Endothelial cell (in vitro differentiated cells): ENCODE measurements around the gene MPHOSPH9. TPM values are rescaled to one million over a fixed set of nuclear protein-coding genes. Genes with fewer than 3 reads are reported as not detected.
"Not testable (repeated sequence)": the region's sequence is repeated elsewhere in the genome, so short reads cannot be mapped to it uniquely, and the experiment has no call there.

Source experiments
- DNase-seq: peaks from one replicate; pipeline ENCODE4 v3.0.0; 2021; ENCODE audit warnings: low spot score
- H3K27ac Mint-ChIP-seq: one replicate; pipeline ENCODE4 v1.8.0; 2021; ENCODE audit warnings: mixed read lengths, inconsistent platforms; ENCODE audit not compliant: unreplicated experiment
- H3K27me3 Mint-ChIP-seq: one replicate; pipeline ENCODE4 v1.8.0; 2021; ENCODE audit warnings: mild to moderate bottlenecking, moderate library complexity, mixed read lengths, inconsistent platforms; ENCODE audit not compliant: unreplicated experiment
- H3K36me3 Mint-ChIP-seq: one replicate; pipeline ENCODE4 v1.8.0; 2021; ENCODE audit warnings: mild to moderate bottlenecking, low read depth, mixed read lengths, inconsistent platforms; ENCODE audit not compliant: unreplicated experiment
- H3K4me1 Mint-ChIP-seq: one replicate; pipeline ENCODE4 v1.8.0; 2021; ENCODE audit warnings: mild to moderate bottlenecking, mixed read lengths, inconsistent platforms; ENCODE audit not compliant: unreplicated experiment
- H3K4me3 Mint-ChIP-seq: one replicate; pipeline ENCODE4 v1.8.0; 2021; ENCODE audit warnings: mild to moderate bottlenecking, mixed read lengths, inconsistent platforms; ENCODE audit not compliant: unreplicated experiment
- H3K9me3 Mint-ChIP-seq: one replicate; pipeline ENCODE4 v1.8.0; 2021; ENCODE audit warnings: mixed read lengths, inconsistent platforms; ENCODE audit not compliant: unreplicated experiment
- CTCF ChIP-seq: fragments of 200-600 bp; sonication (generic); IDR thresholded peaks from one replicate; pipeline ENCODE4 v1.5.0; 2021; ENCODE audit warnings: antibody characterized with exemption; ENCODE audit not compliant: unreplicated experiment
- total RNA-seq: library from RNA; stranded (reverse); fragmentation: NEBNext Ultra II Directional; extraction: Animal tissue kit (Norgen Biotek cat#: 25700); gene quantifications from one replicate; pipeline ENCODE4 v1.2.1, GENCODE V29; 2021; ENCODE audit not compliant: unreplicated experiment

MPHOSPH9 gene
- total RNA-seq, 1 donor from 2014 or later, result 30.1 TPM

- DNase-seq, result no peak
- no peaks in the 10 kb centered on the region for H3K27me3 Mint-ChIP-seq
- no peak for TF ChIP-seq CTCF
- peaks cover 5% of the 10 kb centered on the region for H3K4me1 Mint-ChIP-seq
- no peak overlapping the region for H3K27ac Mint-ChIP-seq
- no peak overlapping the region for H3K4me3 Mint-ChIP-seq
- no peaks in the 10 kb centered on the region for H3K9me3 Mint-ChIP-seq
- peaks cover 3% of the 10 kb centered on the region for H3K36me3 Mint-ChIP-seq
Measured at GRCh38 chr12:123225443-123225842, 7.5 kb downstream of the MPHOSPH9 start.

- Mint-ChIP-seq H3K27me3 (no peaks in the 10 kb centered on the region), H3K4me1 (no peaks in the 10 kb centered on the region), H3K4me3 (no peak overlapping the region), H3K9me3 (no peaks in the 10 kb centered on the region), H3K36me3 (peaks cover 3% of the 10 kb centered on the region), H3K27ac (no peak overlapping the region)
- DNase-seq, result no peak
- TF ChIP-seq CTCF, result no peak
Measured at GRCh38 chr12:123223241-123223668, 9.7 kb downstream of the MPHOSPH9 start.

GRCh38 chr12:123207815-123208214 lies 25.1 kb downstream of the MPHOSPH9 start:
- not testable (repeated sequence) for H3K4me3 Mint-ChIP-seq, H3K36me3 Mint-ChIP-seq, H3K4me1 Mint-ChIP-seq, H3K27me3 Mint-ChIP-seq, DNase-seq, H3K9me3 Mint-ChIP-seq, H3K27ac Mint-ChIP-seq

- not testable (repeated sequence) for H3K27me3 Mint-ChIP-seq, H3K27ac Mint-ChIP-seq, DNase-seq, H3K9me3 Mint-ChIP-seq, H3K4me3 Mint-ChIP-seq, H3K4me1 Mint-ChIP-seq
- peaks cover 12% of the 10 kb centered on the region for H3K36me3 Mint-ChIP-seq
Measured at GRCh38 chr12:123206794-123207193, 26.1 kb downstream of the MPHOSPH9 start.

- H3K4me3 Mint-ChIP-seq, result no peak overlapping the region
- no peak overlapping the region for H3K27ac Mint-ChIP-seq
- H3K36me3 Mint-ChIP-seq, result peaks cover 8% of the 10 kb centered on the region
- DNase-seq, result no peak
- H3K4me1 Mint-ChIP-seq, result no peaks in the 10 kb centered on the region
- no peak for TF ChIP-seq CTCF
- no peaks in the 10 kb centered on the region for H3K9me3 Mint-ChIP-seq
- H3K27me3 Mint-ChIP-seq, result no peaks in the 10 kb centered on the region
Measured at GRCh38 chr12:123200414-123200813, 32.5 kb downstream of the MPHOSPH9 start.

- Mint-ChIP-seq H3K27me3 (no peaks in the 10 kb centered on the region), H3K4me1 (no peaks in the 10 kb centered on the region), H3K27ac (no peak overlapping the region), H3K4me3 (no peak overlapping the region), H3K36me3 (peaks cover 8% of the 10 kb centered on the region), H3K9me3 (no peaks in the 10 kb centered on the region)
- TF ChIP-seq CTCF, result no peak
- DNase-seq, result no peak
Measured at GRCh38 chr12:123199936-123200335, 33.0 kb downstream of the MPHOSPH9 start.
